HS-5 (cell line): Measurements from ENCODE around the gene MICALL1.
"Not testable (repeated sequence)": the region's sequence is repeated elsewhere in the genome, so short reads cannot be mapped to it uniquely, and the experiment has no call there.

ENCODE experiments used
- DNase-seq: peaks from one replicate; pipeline ENCODE4 v3.0.0-alpha.2; 2012; ENCODE audit warnings: low read depth

Gene MICALL1

GRCh38 chr22:37926771-37927636 lies 20.9 kb downstream of the MICALL1 start:
- no peak for DNase-seq

- no peak for DNase-seq
Measured at GRCh38 chr22:37927637-37927936, 21.5 kb downstream of the MICALL1 start.

GRCh38 chr22:37929390-37929789 lies 23.3 kb downstream of the MICALL1 start:
- DNase-seq = no peak

GRCh38 chr22:37930270-37930951 lies 24.3 kb downstream of the MICALL1 start:
- no peak for DNase-seq

GRCh38 chr22:37930952-37931440 lies 24.9 kb downstream of the MICALL1 start:
- no peak for DNase-seq

- DNase-seq = no peak
Measured at GRCh38 chr22:37931893-37932389, 25.8 kb downstream of the MICALL1 start.

- no peak for DNase-seq
Measured at GRCh38 chr22:37932401-37932800, 26.3 kb downstream of the MICALL1 start.

- DNase-seq = no peak
Measured at GRCh38 chr22:37932821-37933578, 26.9 kb downstream of the MICALL1 start.

GRCh38 chr22:37933711-37934376 lies 27.7 kb downstream of the MICALL1 start:
- DNase-seq = peak; percentile 82

GRCh38 chr22:37940698-37941376 lies 34.7 kb downstream of the MICALL1 start:
- no peak for DNase-seq

GRCh38 chr22:37942133-37942532 lies 36.0 kb downstream of the MICALL1 start:
- no peak for DNase-seq

- DNase-seq = no peak
Measured at GRCh38 chr22:37943136-37943824, 37.2 kb downstream of the MICALL1 start.

GRCh38 chr22:37943825-37944198 lies 37.7 kb downstream of the MICALL1 start:
- no peak for DNase-seq

GRCh38 chr22:37944423-37944822 lies 38.3 kb downstream of the MICALL1 start:
- DNase-seq = not testable (repeated sequence)

- not testable (repeated sequence) for DNase-seq
Measured at GRCh38 chr22:37947142-37947795, 41.2 kb downstream of the MICALL1 start.

GRCh38 chr22:37951305-37951704 lies 45.2 kb downstream of the MICALL1 start:
- DNase-seq = no peak

- DNase-seq = not testable (repeated sequence)
Measured at GRCh38 chr22:37952629-37953028, 46.5 kb downstream of the MICALL1 start.

- DNase-seq = no peak
Measured at GRCh38 chr22:37953062-37953436, 47.0 kb downstream of the MICALL1 start.

GRCh38 chr22:37953437-37954179 lies 47.5 kb downstream of the MICALL1 start, which contains the start of the genes C22orf23 and POLR2F:
Gene C22orf23, minus strand, starts transcription at chr22:37953601. Its CDS starts 452 bp downstream, at chr22:37953149.
Gene POLR2F, plus strand, starts transcription at chr22:37953699. Its CDS starts 89 bp downstream, at chr22:37953788.
- DNase-seq = peak; percentile 83
